Parathyroid adenoma (tissue), 2 donors: ENCODE data around the gene TMEM150B.
A peak's percentile ranks its signal among the peaks of the same experiment; 100 is the strongest.

Experiments used
- H2AFZ ChIP-seq: fragments of 300-600 bp; sonication (generic); one replicate; pipeline ENCODE4 v1.7.0; 2017; ENCODE audit warnings: antibody characterized with exemption, mild to moderate bottlenecking
- H3K27ac ChIP-seq: fragments of 300-600 bp; sonication (generic); one replicate; pipeline ENCODE4 v1.7.0; 2017
- H3K27me3 ChIP-seq: fragments of 300-600 bp; sonication (generic); one replicate; pipeline ENCODE4 v1.7.0; 2017; ENCODE audit warnings: low read length; ENCODE audit not compliant: control insufficient read depth, insufficient read depth
- H3K36me3 ChIP-seq: fragments of 300-600 bp; sonication (generic); one replicate; pipeline ENCODE4 v1.7.0; 2017; ENCODE audit warnings: low read length; ENCODE audit not compliant: control insufficient read depth, insufficient read depth
- H3K4me1 ChIP-seq: fragments of 300-600 bp; sonication (generic); one replicate; pipeline ENCODE4 v1.7.0; 2017; ENCODE audit warnings: control low read depth
- H3K4me2 ChIP-seq: fragments of 300-600 bp; sonication (generic); one replicate; pipeline ENCODE4 v1.7.0; 2017; ENCODE audit warnings: low read length
- H3K4me3 ChIP-seq: fragments of 300-600 bp; sonication (generic); one replicate; pipeline ENCODE4 v1.7.0; 2017; ENCODE audit warnings: low read depth, low read length
- H3K79me2 ChIP-seq: fragments of 300-600 bp; sonication (generic); one replicate; pipeline ENCODE4 v1.7.0; 2017; ENCODE audit warnings: control low read depth
- H3K9ac ChIP-seq: fragments of 300-600 bp; sonication (generic); one replicate; pipeline ENCODE4 v1.7.0; 2017; ENCODE audit warnings: mild to moderate bottlenecking
- H3K9me3 ChIP-seq: fragments of 300-600 bp; sonication (generic); one replicate; pipeline ENCODE4 v1.7.0; 2017; ENCODE audit warnings: low read length; ENCODE audit not compliant: control insufficient read depth
- TF ChIP-seq, protein P1 (sequence below): fragments of 300-600 bp; sonication (generic); IDR thresholded peaks from one replicate; pipeline ENCODE4 v1.7.0; 2017; ENCODE audit warnings: antibody characterized with exemption, mild to moderate bottlenecking
- donor health status: primary hyperparathyroidism.

Gene TMEM150B

DNA sequence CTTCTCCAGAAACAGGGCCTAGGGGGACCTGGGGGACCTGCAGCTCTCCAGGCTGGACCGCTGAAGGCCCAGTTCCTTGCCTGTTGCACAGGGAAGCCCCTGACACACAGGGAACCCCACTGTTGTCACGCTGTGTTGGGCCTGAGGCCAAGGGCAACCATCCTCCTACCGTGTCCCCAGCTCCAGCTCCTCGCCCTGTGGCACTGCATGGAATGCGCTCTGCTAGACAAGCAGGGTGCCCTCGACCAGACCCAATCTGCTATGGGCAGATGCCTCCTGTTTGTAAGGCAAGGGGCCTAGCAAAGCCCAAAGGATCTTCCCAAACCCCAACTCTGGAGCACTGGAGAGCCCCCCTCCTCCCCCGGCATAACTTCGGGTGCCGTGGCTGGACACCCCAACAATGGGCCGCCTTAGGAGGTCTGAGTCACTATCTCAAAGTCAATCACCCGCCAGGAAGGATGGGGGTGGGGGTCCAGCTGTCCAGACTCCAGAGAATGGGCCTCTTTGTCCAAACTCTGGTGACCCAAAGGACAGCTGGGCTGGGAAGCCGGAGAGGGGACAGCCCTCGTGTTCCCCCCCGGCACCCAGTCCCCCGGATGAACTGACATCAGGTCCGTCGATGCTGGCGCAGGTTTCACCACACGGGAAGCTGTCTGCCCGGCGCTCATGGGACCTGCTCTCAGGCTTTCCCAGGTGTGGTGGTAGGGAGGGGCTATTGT lies 37.6 kb downstream of the TMEM150B start:
- TF ChIP-seq, protein P1, sequence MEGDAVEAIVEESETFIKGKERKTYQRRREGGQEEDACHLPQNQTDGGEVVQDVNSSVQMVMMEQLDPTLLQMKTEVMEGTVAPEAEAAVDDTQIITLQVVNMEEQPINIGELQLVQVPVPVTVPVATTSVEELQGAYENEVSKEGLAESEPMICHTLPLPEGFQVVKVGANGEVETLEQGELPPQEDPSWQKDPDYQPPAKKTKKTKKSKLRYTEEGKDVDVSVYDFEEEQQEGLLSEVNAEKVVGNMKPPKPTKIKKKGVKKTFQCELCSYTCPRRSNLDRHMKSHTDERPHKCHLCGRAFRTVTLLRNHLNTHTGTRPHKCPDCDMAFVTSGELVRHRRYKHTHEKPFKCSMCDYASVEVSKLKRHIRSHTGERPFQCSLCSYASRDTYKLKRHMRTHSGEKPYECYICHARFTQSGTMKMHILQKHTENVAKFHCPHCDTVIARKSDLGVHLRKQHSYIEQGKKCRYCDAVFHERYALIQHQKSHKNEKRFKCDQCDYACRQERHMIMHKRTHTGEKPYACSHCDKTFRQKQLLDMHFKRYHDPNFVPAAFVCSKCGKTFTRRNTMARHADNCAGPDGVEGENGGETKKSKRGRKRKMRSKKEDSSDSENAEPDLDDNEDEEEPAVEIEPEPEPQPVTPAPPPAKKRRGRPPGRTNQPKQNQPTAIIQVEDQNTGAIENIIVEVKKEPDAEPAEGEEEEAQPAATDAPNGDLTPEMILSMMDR, result no peak
- Histone ChIP-seq H3K4me2 (no peak overlapping the region), H3K4me1 (no peaks in the 10 kb centered on the region), H3K27ac (no peak overlapping the region), H2AFZ (no peak overlapping the region), H3K4me3 (no peak overlapping the region), H3K9ac (no peak overlapping the region), H3K79me2 (no peaks in the 10 kb centered on the region), H3K27me3 (no peaks in the 10 kb centered on the region), H3K9me3 (no peaks in the 10 kb centered on the region), H3K36me3 (no peaks in the 10 kb centered on the region)

DNA sequence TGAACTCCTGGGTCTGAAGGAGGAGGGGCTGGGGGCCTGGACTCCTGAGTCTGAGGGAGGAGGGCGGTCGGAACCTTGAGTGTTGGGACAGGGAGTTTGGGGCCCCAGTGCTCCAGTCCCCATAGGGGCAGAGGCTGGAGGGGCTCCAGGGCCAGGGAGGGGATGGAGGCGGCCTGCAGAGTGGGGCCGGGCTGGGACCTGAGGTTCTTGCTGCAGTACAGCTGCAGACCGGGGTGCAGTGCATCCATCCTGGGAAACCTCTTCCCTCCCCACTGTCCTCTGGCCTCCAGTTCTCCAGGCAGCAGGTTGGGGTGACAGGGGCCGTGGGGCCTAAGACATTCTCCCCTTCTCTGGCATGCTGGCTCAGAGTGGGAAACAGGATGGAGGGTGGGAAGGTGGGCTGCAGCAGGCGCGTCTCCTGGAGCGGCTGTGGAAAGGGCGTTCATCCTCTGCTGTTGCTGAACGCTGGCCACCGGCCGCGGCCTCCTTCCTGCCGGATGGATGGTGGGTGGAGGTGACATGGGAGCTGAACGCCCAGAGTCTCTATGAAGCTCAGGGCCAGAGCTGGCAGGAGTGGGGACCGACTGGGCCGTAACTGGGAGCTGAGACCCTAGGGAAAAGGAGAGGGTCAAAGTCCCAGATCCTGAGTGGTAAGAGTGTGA lies 39.8 kb downstream of the TMEM150B start:
- Histone ChIP-seq H3K4me3 (peak overlapping the region; percentile 43), H3K9ac (peak overlapping the region; percentile 46), H3K27me3 (no peaks in the 10 kb centered on the region)

GRCh38 chr19:55284405-55285058 lies 40.6 kb downstream of the TMEM150B start:
- H3K9me3 ChIP-seq, result no peaks in the 10 kb centered on the region
- TF ChIP-seq, protein P1, result no peak
- H3K36me3 ChIP-seq, result no peaks in the 10 kb centered on the region
- peak overlapping the region; percentile 73 for H3K4me2 ChIP-seq
- peaks cover 11% of the 10 kb centered on the region for H3K4me1 ChIP-seq
- H2AFZ ChIP-seq, result peak overlapping the region; percentile 63
- H3K9ac ChIP-seq, result peak overlapping the region; percentile 46
- no peaks in the 10 kb centered on the region for H3K79me2 ChIP-seq
- H3K27me3 ChIP-seq, result no peaks in the 10 kb centered on the region
- H3K27ac ChIP-seq, result peak overlapping the region; percentile 56
- peak overlapping the region; percentile 43 for H3K4me3 ChIP-seq

More for the DNA sequence above, 39.8 kb downstream of the TMEM150B start:
- Histone ChIP-seq H3K27ac (peak overlapping the region; percentile 56), H3K36me3 (no peaks in the 10 kb centered on the region), H3K4me2 (peak overlapping the region; percentile 73), H3K9me3 (no peaks in the 10 kb centered on the region), H3K4me1 (peaks cover 11% of the 10 kb centered on the region), H3K79me2 (no peaks in the 10 kb centered on the region), H2AFZ (peak overlapping the region; percentile 63)
- TF ChIP-seq, protein P1, result no peak

DNA sequence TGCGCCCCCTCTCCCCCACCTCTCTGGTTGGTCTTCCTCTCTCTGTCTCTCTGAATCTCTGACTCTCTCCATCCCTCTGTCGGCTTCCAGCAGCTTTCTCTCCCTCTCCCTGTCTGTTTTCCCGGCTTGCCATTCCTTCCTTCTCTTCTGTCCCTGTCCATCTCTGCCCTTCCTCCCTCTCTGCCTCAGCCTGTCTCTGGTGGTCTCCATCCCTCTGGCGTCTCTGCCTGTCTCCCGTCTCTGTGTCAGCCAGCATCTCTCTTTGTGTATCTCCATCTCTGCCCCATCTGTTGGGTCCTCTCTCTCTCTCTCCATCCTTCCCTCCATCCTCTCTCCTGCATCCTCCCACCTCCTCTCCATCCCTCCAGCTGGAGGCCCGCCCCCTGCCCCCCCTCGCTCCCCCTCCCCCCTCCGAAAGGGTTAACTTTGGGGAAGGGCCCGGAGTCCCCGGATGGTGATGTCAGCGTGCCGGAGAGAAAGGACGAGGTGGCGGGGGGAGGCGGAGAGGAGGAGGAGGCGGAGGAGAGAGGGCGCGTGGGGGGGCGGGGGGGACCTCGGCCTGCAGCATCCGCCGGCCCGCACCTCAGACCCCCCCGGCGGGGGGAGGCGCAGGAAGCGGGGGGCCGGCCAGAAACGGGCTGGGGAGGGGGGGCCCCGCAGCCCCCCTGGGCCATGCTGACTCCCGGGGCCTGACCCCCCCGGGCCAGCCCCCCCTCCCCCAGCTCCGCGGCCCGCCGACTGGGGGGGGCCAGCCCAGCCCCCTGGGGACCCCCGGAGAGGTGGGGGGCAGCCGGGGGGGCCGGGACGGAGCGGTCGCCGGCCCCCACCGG lies 41.4 kb downstream of the TMEM150B start, which contains the start of gene BRSK1:
TSS of gene BRSK1 (plus strand) at position 450 of the 830 bp plus-strand sequence. CDS start 446 bp downstream, outside the sequence.
- no peaks in the 10 kb centered on the region for H3K79me2 ChIP-seq
- H3K27ac ChIP-seq, result peak within 1 kb of the TSS; percentile 56
- H2AFZ ChIP-seq, result peak within 1 kb of the TSS; percentile 73
- peaks cover 11% of the 10 kb centered on the region for H3K4me1 ChIP-seq
- H3K4me2 ChIP-seq, result peak within 1 kb of the TSS; percentile 73
- no peaks in the 10 kb centered on the region for H3K9me3 ChIP-seq
- no peaks in the 10 kb centered on the region for H3K36me3 ChIP-seq
- peak within 1 kb of the TSS; percentile 43 for H3K4me3 ChIP-seq
- H3K9ac ChIP-seq, result peak within 1 kb of the TSS; percentile 46
- H3K27me3 ChIP-seq, result no peaks in the 10 kb centered on the region
- TF ChIP-seq, protein P1, result no peak
